ENCODE results near the gene GABRB2.

Gene GABRB2

GRCh38 chr5:161467703-161468102, 78.8 kb downstream of the GABRB2 start:
- no peak for DNase-seq

- DNase-seq: no peak
Measured at GRCh38 chr5:161460741-161461140, 85.8 kb downstream of the GABRB2 start.

- no peak for DNase-seq
Measured at GRCh38 chr5:161446655-161447054, 99.9 kb downstream of the GABRB2 start.

- no peak for DNase-seq
Measured at GRCh38 chr5:161442471-161442870, 104.1 kb downstream of the GABRB2 start.

GRCh38 chr5:161432798-161433197, 113.7 kb downstream of the GABRB2 start:
- DNase-seq: no peak

GRCh38 chr5:161431963-161432362, 114.6 kb downstream of the GABRB2 start:
- DNase-seq: no peak

- DNase-seq: no peak
Measured at GRCh38 chr5:161421067-161421466, 125.5 kb downstream of the GABRB2 start.

- no peak for DNase-seq
Measured at GRCh38 chr5:161420521-161420920, 126.0 kb downstream of the GABRB2 start.

GRCh38 chr5:161414896-161415295, 131.6 kb downstream of the GABRB2 start:
- no peak for DNase-seq

GRCh38 chr5:161414037-161414436, 132.5 kb downstream of the GABRB2 start:
- DNase-seq: no peak

GRCh38 chr5:161412792-161413191, 133.7 kb downstream of the GABRB2 start:
- DNase-seq: no peak

- DNase-seq: no peak
Measured at GRCh38 chr5:161411156-161411555, 135.4 kb downstream of the GABRB2 start.

GRCh38 chr5:161410640-161411039, 135.9 kb downstream of the GABRB2 start:
- no peak for DNase-seq

- DNase-seq: no peak
Measured at GRCh38 chr5:161409471-161409870, 137.1 kb downstream of the GABRB2 start.

GRCh38 chr5:161406880-161407279, 139.6 kb downstream of the GABRB2 start:
- DNase-seq: no peak

GRCh38 chr5:161403996-161404395, 142.5 kb downstream of the GABRB2 start:
- DNase-seq: no peak

GRCh38 chr5:161403121-161403520, 143.4 kb downstream of the GABRB2 start:
- no peak for DNase-seq

- no peak for DNase-seq
Measured at GRCh38 chr5:161400583-161400982, 145.9 kb downstream of the GABRB2 start.

GRCh38 chr5:161399996-161400562, 146.4 kb downstream of the GABRB2 start:
- no peak for DNase-seq

- DNase-seq: no peak
Measured at GRCh38 chr5:161397448-161397847, 149.1 kb downstream of the GABRB2 start.

GRCh38 chr5:161396171-161396570, 150.4 kb downstream of the GABRB2 start:
- DNase-seq: no peak

GRCh38 chr5:161391724-161392123, 154.8 kb downstream of the GABRB2 start:
- DNase-seq: no peak

- DNase-seq: no peak
Measured at GRCh38 chr5:161391016-161391415, 155.5 kb downstream of the GABRB2 start.

- no peak for DNase-seq
Measured at GRCh38 chr5:161387121-161387520, 159.4 kb downstream of the GABRB2 start.

GRCh38 chr5:161385027-161385426, 161.5 kb downstream of the GABRB2 start:
- DNase-seq: no peak

- DNase-seq: no peak
Measured at GRCh38 chr5:161382685-161383084, 163.8 kb downstream of the GABRB2 start.
